ENCODE measurements around the gene ANKRD33B. TPM values are rescaled to one million over a fixed set of nuclear protein-coding genes. Genes with fewer than 3 reads are reported as not detected.

ANKRD33B gene
- total RNA-seq, 6 donors from 2014 or later, result 3.1 to 10.5 (median 7.9) TPM

DNA sequence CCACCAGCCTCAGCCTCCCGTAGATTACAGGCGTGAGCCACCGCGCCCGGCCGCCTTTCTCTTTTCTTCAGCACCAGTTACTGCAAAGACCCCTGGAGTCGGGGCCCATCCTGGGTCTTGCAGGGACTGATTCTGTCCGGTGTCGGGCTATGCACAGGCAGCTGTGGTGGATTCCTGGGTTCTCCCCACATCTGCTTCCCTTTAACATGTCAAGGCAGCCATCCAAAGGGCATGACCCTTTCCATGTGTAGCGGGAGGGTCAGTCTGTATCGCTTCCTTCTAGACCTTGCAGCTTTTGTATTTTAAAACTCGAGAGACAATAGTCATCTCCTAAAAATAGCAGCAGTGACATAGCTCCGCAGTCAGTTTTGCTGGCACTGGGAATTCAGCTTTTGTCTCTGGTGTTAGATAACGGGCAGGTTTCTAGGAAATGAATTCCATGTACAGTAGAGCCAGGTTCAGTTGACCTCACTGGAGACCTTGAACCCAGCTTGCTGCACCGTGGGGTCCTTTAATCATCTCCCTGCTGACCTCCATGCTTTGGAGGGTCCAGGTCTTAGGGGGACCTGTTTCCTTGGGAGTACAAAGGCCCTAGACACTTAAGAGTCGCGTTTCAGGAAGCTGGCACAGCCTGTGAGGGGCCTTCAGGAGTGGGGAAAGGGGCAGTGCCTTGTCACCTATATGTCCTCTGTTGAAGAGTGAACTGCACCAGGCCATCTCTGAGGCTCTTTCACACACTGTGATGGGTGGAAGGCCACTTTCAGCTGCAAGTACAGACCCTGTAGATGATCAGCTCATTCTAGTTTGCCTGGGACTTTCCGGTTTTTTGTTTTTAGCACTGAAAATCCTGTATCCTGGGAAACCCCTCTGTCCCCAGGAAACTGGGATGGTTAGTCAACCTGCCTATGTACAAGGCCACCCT lies 13.8 kb downstream of the ANKRD33B start:
- no peak for TF ChIP-seq POLR2A (IDR thresholded peaks at IDR 0.05)
- TF ChIP-seq EP300 (IDR thresholded peaks at IDR 0.05), result no peak
- peak in 1 of 2 donors; percentile 31 for TF ChIP-seq POLR2AphosphoS5 (IDR thresholded peaks at IDR 0.05)
- TF ChIP-seq, protein P1, sequence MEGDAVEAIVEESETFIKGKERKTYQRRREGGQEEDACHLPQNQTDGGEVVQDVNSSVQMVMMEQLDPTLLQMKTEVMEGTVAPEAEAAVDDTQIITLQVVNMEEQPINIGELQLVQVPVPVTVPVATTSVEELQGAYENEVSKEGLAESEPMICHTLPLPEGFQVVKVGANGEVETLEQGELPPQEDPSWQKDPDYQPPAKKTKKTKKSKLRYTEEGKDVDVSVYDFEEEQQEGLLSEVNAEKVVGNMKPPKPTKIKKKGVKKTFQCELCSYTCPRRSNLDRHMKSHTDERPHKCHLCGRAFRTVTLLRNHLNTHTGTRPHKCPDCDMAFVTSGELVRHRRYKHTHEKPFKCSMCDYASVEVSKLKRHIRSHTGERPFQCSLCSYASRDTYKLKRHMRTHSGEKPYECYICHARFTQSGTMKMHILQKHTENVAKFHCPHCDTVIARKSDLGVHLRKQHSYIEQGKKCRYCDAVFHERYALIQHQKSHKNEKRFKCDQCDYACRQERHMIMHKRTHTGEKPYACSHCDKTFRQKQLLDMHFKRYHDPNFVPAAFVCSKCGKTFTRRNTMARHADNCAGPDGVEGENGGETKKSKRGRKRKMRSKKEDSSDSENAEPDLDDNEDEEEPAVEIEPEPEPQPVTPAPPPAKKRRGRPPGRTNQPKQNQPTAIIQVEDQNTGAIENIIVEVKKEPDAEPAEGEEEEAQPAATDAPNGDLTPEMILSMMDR (IDR thresholded peaks at IDR 0.05), result no peak
- no peaks in the 10 kb centered on the region for H3K9me3 ChIP-seq
- peak overlapping the region in 2 of 4 donors; percentile 15 to 45 for H3K27ac ChIP-seq
- WGBS, 2 donors, result 54 to 58% methylated on average over 16 to 18 of the region's 18 CpGs
- H3K36me3 ChIP-seq, result no peaks in the 10 kb centered on the region
- H3K27me3 ChIP-seq, result no peaks in the 10 kb centered on the region
- peak in 1 of 2 donors; percentile 23 for DNase-seq
- peak; percentile 70 to 73 for ATAC-seq (ENCODE audit: low FRiP score in 2 of 2)
- peaks cover 6 to 11% (median 10%) of the 10 kb centered on the region in 4 donors for H3K4me1 ChIP-seq
- no peak overlapping the region for H3K4me3 ChIP-seq

DNA sequence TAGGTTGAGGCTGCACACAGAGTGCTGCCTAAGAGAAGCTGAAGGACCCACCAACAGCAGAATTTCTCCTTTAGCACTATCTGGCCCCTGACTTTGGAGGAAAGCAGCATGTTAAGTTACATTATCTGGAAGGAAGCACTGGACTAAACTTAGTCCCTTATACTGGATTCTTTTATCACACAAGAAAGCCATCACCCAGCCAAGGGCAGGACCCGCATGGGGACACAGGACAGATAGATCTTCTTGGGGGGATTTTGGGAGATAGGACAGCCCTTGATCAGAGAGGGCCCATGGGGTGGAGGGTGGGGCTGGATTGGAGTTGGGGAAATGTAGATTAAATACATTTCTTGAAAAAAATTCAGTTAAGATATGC lies 14.4 kb downstream of the ANKRD33B start:
- Histone ChIP-seq H3K27ac (peak overlapping the region in 1 of 4 donors; percentile 45), H3K27me3 (no peaks in the 10 kb centered on the region)
- 89 to 100% methylated on average over 1 of the region's 1 CpG for WGBS, 2 donors

DNA sequence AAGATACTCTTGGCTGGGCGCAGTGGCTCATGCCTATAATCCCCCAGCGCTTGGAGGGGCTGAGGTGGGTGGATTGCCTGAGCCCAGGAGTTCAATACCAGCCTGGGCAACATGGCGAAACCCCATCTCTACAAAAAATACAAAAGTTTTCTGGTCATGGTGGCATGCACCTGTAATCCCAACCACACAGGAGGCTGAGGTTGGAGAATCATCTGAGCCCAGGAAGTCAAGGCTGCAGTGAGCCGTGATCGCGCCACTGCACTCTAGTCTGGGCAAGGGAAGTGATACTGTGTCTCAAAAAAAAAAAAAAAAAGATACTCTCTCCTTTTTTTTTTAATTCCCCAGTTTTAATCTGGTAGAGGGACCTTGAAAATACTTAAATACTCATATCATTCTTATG lies 15.0 kb downstream of the ANKRD33B start:
- no peak for ATAC-seq (ENCODE audit: low FRiP score in 2 of 2)
- H3K36me3 ChIP-seq, result no peaks in the 10 kb centered on the region
- H3K4me3 ChIP-seq, result no peak overlapping the region
- no peaks in the 10 kb centered on the region for H3K27me3 ChIP-seq
- peak in 1 of 2 donors; percentile 16 for DNase-seq
- H3K9me3 ChIP-seq, result no peaks in the 10 kb centered on the region
- WGBS, 2 donors, result 80 to 81% methylated on average over 6 of the region's 6 CpGs
- no peak overlapping the region for H3K27ac ChIP-seq
- peaks cover 6 to 11% (median 10%) of the 10 kb centered on the region in 4 donors for H3K4me1 ChIP-seq
- TF ChIP-seq, protein P1 (IDR thresholded peaks at IDR 0.05), result no peak
- TF ChIP-seq POLR2A (IDR thresholded peaks at IDR 0.05) (no peak), EP300 (IDR thresholded peaks at IDR 0.05) (no peak), POLR2AphosphoS5 (IDR thresholded peaks at IDR 0.05) (no peak)

More for the DNA sequence above, 14.4 kb downstream of the ANKRD33B start:
- ATAC-seq (ENCODE audit: low FRiP score in 2 of 2), result no peak
- TF ChIP-seq EP300 (IDR thresholded peaks at IDR 0.05) (no peak), POLR2A (IDR thresholded peaks at IDR 0.05) (no peak), POLR2AphosphoS5 (IDR thresholded peaks at IDR 0.05) (no peak)
- TF ChIP-seq, protein P1 (IDR thresholded peaks at IDR 0.05), result no peak
- Histone ChIP-seq H3K9me3 (no peaks in the 10 kb centered on the region), H3K4me3 (no peak overlapping the region), H3K4me1 (peaks cover 6 to 11% (median 10%) of the 10 kb centered on the region in 4 donors), H3K36me3 (no peaks in the 10 kb centered on the region)
- peak in 1 of 2 donors; percentile 15 for DNase-seq

DNA sequence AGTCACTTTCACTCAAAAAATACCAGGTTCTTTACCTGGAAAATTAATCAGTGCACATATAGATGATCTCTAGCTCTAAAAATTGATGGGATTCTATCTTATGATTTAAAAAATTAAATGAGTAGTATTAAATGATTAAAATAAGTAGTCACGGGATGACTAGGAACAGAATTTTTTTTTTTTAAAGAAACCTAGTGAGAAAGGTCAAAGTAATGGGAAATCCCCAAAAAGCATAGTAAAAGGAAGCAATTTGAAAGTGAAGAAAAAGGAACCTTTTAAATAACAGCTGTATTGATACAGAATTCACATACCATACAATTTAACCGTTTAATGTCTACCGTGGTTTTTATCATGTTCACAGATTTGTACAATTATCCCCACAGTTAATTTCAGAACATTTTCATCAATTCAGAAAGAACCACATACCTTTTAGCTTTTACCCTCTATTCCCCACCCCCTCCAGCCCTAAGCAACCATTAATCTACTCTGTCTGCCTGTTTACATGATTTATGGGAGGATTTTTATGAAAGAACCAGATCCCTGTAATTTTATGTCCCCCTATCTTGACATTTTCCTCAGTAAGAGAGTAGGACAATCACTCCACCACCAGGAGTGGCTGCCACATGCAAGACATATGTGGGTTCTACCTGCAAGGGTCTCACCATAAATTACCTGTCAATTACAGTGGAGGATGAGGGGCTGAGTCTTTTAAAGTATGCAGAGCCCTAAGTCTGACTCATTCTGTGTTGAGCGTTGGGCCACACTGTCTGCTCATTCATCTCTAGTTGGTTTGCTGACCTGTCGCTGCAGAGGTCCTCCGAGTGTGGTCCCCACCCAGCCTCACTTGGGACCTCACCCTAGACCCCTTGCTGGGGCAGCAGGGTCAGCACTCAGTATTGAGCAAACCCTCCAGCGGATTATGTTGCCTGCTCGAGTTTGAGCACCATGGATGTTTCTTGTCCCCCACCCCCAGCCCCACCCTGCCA lies 16.0 kb downstream of the ANKRD33B start:
- WGBS, 2 donors, result 83 to 86% methylated on average over 7 to 8 of the region's 8 CpGs
- Histone ChIP-seq H3K27me3 (no peaks in the 10 kb centered on the region), H3K4me3 (no peak overlapping the region), H3K36me3 (no peaks in the 10 kb centered on the region), H3K4me1 (peaks cover 6 to 11% (median 10%) of the 10 kb centered on the region in 4 donors), H3K9me3 (no peaks in the 10 kb centered on the region), H3K27ac (no peak overlapping the region)
- DNase-seq (peak in 1 of 2 donors; percentile 12), ATAC-seq (ENCODE audit: low FRiP score in 2 of 2) (no peak)
- TF ChIP-seq POLR2AphosphoS5 (IDR thresholded peaks at IDR 0.05) (no peak), POLR2A (IDR thresholded peaks at IDR 0.05) (no peak), EP300 (IDR thresholded peaks at IDR 0.05) (no peak)
- TF ChIP-seq, protein P1 (IDR thresholded peaks at IDR 0.05), result no peak

Data from upper lobe of left lung (tissue), 6 donors.